Caco-2 (cell line): ENCODE data around the gene CDS2. TPM values are rescaled to one million over a fixed set of nuclear protein-coding genes. Genes with fewer than 3 reads are reported as not detected.

Experiments
- BruUV-seq: library from RNA; stranded (reverse); fragments of 400-500 nt; replicated peaks from 2 replicates; lab custom pipeline; 2021; lab: Mats Ljungman, UMichigan
- CTCF ChIA-PET: fragments of 300-600 bp; sonication (Branson Sonifier 250); formaldehyde crosslinking; loops from one replicate; lab custom pipeline; 2022; ENCODE audit warnings: antibody characterized with exemption; lab: Charles Lee
- POLR2A ChIA-PET: fragments of 300-600 bp; sonication (Branson Sonifier 250); formaldehyde crosslinking; loops from one replicate; lab custom pipeline; 2022; ENCODE audit warnings: antibody characterized with exemption; lab: Charles Lee
- DNase-seq, 2 experiments: peaks; one replicate each; pipeline versions ENCODE4 v3.0.0 to v3.0.0-alpha.2; 2020 to 2022
- H3K27me3 ChIP-seq: replicated peaks from 2 replicates; pipeline ENCODE4 v1.6.0; 2011; ENCODE audit warnings: low read length; ENCODE audit not compliant: control insufficient read depth, insufficient read depth
- H3K36me3 ChIP-seq: 2 replicates; pipeline ENCODE4 v1.5.1; 2011; ENCODE audit warnings: low read length; ENCODE audit not compliant: control insufficient read depth, insufficient read depth
- H3K4me1 ChIP-seq: fragments of 250-450 bp; sonication (Bioruptor Pico); 2 replicates; pipeline ENCODE4 v1.5.1; 2020; ENCODE audit warnings: mild to moderate bottlenecking
- H3K4me3 ChIP-seq: 2 replicates; pipeline ENCODE4 v1.5.1; 2011; ENCODE audit warnings: low read depth, mild to moderate bottlenecking, control low read depth, low read length
- H3K9me3 ChIP-seq: fragments of 250-450 bp; sonication (Bioruptor Pico); 2 replicates; pipeline ENCODE4 v1.5.1; 2020; ENCODE audit warnings: mild to moderate bottlenecking, moderate library complexity
- H3K27ac Mint-ChIP-seq: one replicate; pipeline ENCODE4 v1.8.0; 2022; ENCODE audit warnings: mixed read lengths; ENCODE audit not compliant: unreplicated experiment
- H3K27me3 Mint-ChIP-seq: one replicate; pipeline ENCODE4 v1.8.0; 2022; ENCODE audit warnings: mixed read lengths; ENCODE audit not compliant: insufficient read depth, unreplicated experiment
- H3K36me3 Mint-ChIP-seq: one replicate; pipeline ENCODE4 v1.8.0; 2022; ENCODE audit warnings: mild to moderate bottlenecking, mixed read lengths; ENCODE audit not compliant: insufficient read depth, unreplicated experiment
- H3K4me1 Mint-ChIP-seq: one replicate; pipeline ENCODE4 v1.8.0; 2022; ENCODE audit warnings: low read depth, mixed read lengths; ENCODE audit not compliant: unreplicated experiment
- H3K4me3 Mint-ChIP-seq: one replicate; pipeline ENCODE4 v1.8.0; 2022; ENCODE audit warnings: mild to moderate bottlenecking, moderate library complexity, mixed read lengths; ENCODE audit not compliant: unreplicated experiment
- H3K9me3 Mint-ChIP-seq: one replicate; pipeline ENCODE4 v1.8.0; 2022; ENCODE audit warnings: mixed read lengths; ENCODE audit not compliant: unreplicated experiment
- intact Hi-C: fragments of 100-400 bp; cut with micrococcal nuclease; formaldehyde crosslinking; loops from one replicate; pipeline ENCODE4 v1.10.0; 2022; ENCODE audit not compliant: unreplicated experiment
- total RNA-seq: library from RNA; stranded (reverse); gene quantifications from 2 replicates; pipeline ENCODE4 v1.2.3, GENCODE V29; 2022
- TF ChIP-seq, protein P1 (sequence below), 2 experiments: fragments of 200-600 bp in 1 of 2; IDR thresholded peaks; 1 replicate in 1 of 2; 2 replicates in 1 of 2; pipeline versions ENCODE4 v1.5.1 to v1.8.0; 2011 to 2022; ENCODE audit warnings: antibody characterized with exemption in 1 of 2, control low read depth in 1 of 2, inconsistent platforms in 1 of 2, low read depth in 1 of 2, low read length in 1 of 2, mild to moderate bottlenecking in 1 of 2, moderate library complexity in 1 of 2; ENCODE audit not compliant: insufficient read depth in 1 of 2, severe bottlenecking in 1 of 2, unreplicated experiment in 1 of 2

Gene CDS2
- total RNA-seq, 1 experiment from 2014 or later: 53.8 TPM

DNA sequence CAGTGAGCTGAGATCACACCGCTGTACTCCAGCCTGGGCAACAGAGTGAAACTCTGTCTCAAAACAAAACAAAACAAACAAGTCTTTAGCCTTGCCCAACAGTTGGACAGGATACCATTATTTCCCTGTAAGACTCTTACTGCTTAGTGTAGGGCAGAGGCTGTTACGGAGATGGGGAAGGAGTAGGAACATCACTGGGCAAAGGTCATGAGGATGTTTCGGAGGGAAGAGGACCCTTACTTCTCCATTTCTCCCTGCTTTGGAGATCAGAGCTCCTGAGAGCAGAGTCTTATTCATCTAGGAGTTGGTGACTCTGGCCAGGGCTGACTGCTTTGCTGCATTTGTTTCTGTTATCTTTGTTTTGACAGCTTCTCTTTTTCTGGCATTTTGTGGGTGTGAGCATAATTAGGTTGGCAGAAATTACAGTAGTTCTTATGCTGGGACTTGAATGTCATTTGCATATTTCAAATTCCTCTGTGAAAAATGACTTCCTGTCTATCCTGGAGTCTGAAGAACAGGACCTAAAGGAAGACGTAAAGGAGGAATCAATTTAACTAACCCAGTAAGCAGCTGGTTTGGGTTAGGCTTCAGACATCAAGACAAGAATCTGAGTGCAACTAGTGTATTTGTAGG, 89.0 kb downstream of the CDS2 start:
- Mint-ChIP-seq H3K27ac (no peak overlapping the region), H3K36me3 (no peaks in the 10 kb centered on the region), H3K27me3 (no peaks in the 10 kb centered on the region), H3K4me3 (no peak overlapping the region), H3K9me3 (no peaks in the 10 kb centered on the region), H3K4me1 (peaks cover 7% of the 10 kb centered on the region)
- no peaks in the 10 kb centered on the region for H3K36me3 ChIP-seq
- no peak for DNase-seq
- no TSS peak for BruUV-seq
- TF ChIP-seq, protein P1, sequence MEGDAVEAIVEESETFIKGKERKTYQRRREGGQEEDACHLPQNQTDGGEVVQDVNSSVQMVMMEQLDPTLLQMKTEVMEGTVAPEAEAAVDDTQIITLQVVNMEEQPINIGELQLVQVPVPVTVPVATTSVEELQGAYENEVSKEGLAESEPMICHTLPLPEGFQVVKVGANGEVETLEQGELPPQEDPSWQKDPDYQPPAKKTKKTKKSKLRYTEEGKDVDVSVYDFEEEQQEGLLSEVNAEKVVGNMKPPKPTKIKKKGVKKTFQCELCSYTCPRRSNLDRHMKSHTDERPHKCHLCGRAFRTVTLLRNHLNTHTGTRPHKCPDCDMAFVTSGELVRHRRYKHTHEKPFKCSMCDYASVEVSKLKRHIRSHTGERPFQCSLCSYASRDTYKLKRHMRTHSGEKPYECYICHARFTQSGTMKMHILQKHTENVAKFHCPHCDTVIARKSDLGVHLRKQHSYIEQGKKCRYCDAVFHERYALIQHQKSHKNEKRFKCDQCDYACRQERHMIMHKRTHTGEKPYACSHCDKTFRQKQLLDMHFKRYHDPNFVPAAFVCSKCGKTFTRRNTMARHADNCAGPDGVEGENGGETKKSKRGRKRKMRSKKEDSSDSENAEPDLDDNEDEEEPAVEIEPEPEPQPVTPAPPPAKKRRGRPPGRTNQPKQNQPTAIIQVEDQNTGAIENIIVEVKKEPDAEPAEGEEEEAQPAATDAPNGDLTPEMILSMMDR (IDR thresholded peaks at IDR 0.05; ENCODE audit: insufficient read depth in 1 of 2, low read depth in 1 of 2, low read length in 1 of 2, severe bottlenecking in 1 of 2, unreplicated experiment in 1 of 2): no peak
- intact Hi-C loops: no loop called here
- no peaks in the 10 kb centered on the region for H3K9me3 ChIP-seq
- H3K4me3 ChIP-seq: no peak overlapping the region
- CTCF ChIA-PET: interaction anchor here (1.0 kb wide), 1 partner anchor 9 kb away, joined by 3 read pairs; no protein-coding TSS in a partner anchor
- no peaks in the 10 kb centered on the region for H3K27me3 ChIP-seq
- H3K4me1 ChIP-seq: no peaks in the 10 kb centered on the region
- POLR2A ChIA-PET: no interaction called here

DNA sequence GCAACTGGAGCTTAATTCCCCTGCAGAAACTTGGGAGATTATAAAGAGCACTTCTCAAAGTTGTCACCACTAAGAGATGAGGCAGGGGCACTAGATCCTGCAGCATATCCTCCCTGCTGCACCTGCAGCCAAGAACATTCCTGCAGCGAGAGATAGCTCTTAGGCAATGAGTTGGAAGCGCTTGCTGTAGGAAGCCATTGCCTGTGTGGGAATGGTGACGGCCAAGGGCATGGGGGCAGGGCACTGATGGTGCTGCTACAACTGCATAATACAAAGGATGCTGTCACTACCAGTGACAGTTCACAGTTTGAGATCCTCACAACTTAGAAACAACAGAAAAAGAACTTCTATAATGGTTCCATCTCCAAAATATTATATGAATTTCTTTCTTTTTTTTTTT, 89.9 kb downstream of the CDS2 start:
- CTCF ChIA-PET: no interaction called here
- intact Hi-C loops: no loop called here

DNA sequence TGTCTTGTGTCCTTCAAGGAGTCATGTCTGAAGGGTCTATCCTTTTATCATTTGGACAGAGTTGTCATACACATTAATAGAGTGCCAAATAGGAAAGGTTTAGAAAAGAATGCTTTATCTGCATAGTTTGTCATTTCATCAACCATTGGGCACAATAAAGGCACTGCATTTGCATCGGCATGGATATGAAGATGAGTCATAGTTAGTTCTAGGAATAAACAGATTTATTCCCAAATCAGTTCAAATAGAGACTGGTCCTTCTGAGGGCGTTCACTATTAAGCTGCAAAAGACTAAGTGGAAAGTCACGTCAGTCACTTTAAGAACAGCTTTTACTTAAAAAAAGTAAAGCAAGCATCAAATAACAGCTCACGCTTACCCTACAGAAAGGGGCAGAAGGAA, 90.8 kb downstream of the CDS2 start:
- intact Hi-C loops: no loop called here
- no TSS peak for BruUV-seq
- no peak overlapping the region for H3K27ac Mint-ChIP-seq

More for the DNA sequence above, 89.9 kb downstream of the CDS2 start:
- no peaks in the 10 kb centered on the region for H3K27me3 Mint-ChIP-seq
- POLR2A ChIA-PET: no interaction called here
- H3K27ac Mint-ChIP-seq: no peak overlapping the region
- no peaks in the 10 kb centered on the region for H3K27me3 ChIP-seq
- H3K4me3 Mint-ChIP-seq: no peak overlapping the region
- H3K36me3 Mint-ChIP-seq: no peaks in the 10 kb centered on the region
- no peak for DNase-seq
- H3K9me3 Mint-ChIP-seq: no peaks in the 10 kb centered on the region
- no peaks in the 10 kb centered on the region for H3K4me1 ChIP-seq
- BruUV-seq: no TSS peak
- no peaks in the 10 kb centered on the region for H3K9me3 ChIP-seq
- no peak overlapping the region for H3K4me3 ChIP-seq
- H3K36me3 ChIP-seq: no peaks in the 10 kb centered on the region
- TF ChIP-seq, protein P1 (IDR thresholded peaks at IDR 0.05; ENCODE audit: insufficient read depth in 1 of 2, low read depth in 1 of 2, low read length in 1 of 2, severe bottlenecking in 1 of 2, unreplicated experiment in 1 of 2): no peak
- H3K4me1 Mint-ChIP-seq: peaks cover 7% of the 10 kb centered on the region

More for the DNA sequence above, 90.8 kb downstream of the CDS2 start:
- DNase-seq: no peak
- no peak overlapping the region for H3K4me3 ChIP-seq
- no peaks in the 10 kb centered on the region for H3K4me1 ChIP-seq
- Mint-ChIP-seq H3K27me3 (no peaks in the 10 kb centered on the region), H3K4me3 (no peak overlapping the region), H3K36me3 (no peaks in the 10 kb centered on the region), H3K4me1 (peaks cover 7% of the 10 kb centered on the region), H3K9me3 (no peaks in the 10 kb centered on the region)
- H3K9me3 ChIP-seq: no peaks in the 10 kb centered on the region
- H3K27me3 ChIP-seq: no peaks in the 10 kb centered on the region
- no peaks in the 10 kb centered on the region for H3K36me3 ChIP-seq
- TF ChIP-seq, protein P1 (IDR thresholded peaks at IDR 0.05; ENCODE audit: insufficient read depth in 1 of 2, low read depth in 1 of 2, low read length in 1 of 2, severe bottlenecking in 1 of 2, unreplicated experiment in 1 of 2): no peak
- CTCF ChIA-PET: no interaction called here
- POLR2A ChIA-PET: no interaction called here
